Measurements from ENCODE around the gene ZDHHC1.

Gene ZDHHC1

GRCh38 chr16:67461600-67462278 is 45.5 kb upstream of the ZDHHC1 start:
- Histone ChIP-seq H3K36me3 (peaks cover 84% of the 10 kb centered on the region), H3K4me1 (ENCODE audit: control insufficient read depth in 1 of 2, insufficient read depth in 1 of 2, low read depth in 1 of 2, low read length in 1 of 2) (peaks cover 22 to 37% of the 10 kb centered on the region in 2 experiments), H3K27me3 (no peaks in the 10 kb centered on the region), H3K4me3 (ENCODE audit: low read depth in 1 of 2, low read length in 1 of 2) (no peak overlapping the region), H3K9me3 (no peaks in the 10 kb centered on the region), H3K27ac (no peak overlapping the region)
- TF ChIP-seq CTCF (IDR thresholded peaks at IDR 0.05) = no peak

- Histone ChIP-seq H3K4me1 (ENCODE audit: control insufficient read depth in 1 of 2, insufficient read depth in 1 of 2, low read depth in 1 of 2, low read length in 1 of 2) (peaks cover 18 to 33% of the 10 kb centered on the region in 2 experiments), H3K27me3 (no peaks in the 10 kb centered on the region), H3K4me3 (ENCODE audit: low read depth in 1 of 2, low read length in 1 of 2) (no peak overlapping the region), H3K36me3 (peaks cover 90% of the 10 kb centered on the region), H3K27ac (peak overlapping the region; percentile 29), H3K9me3 (no peaks in the 10 kb centered on the region)
- TF ChIP-seq CTCF (IDR thresholded peaks at IDR 0.05) = no peak
Measured at GRCh38 chr16:67460961-67461360, 44.7 kb upstream of the ZDHHC1 start.

- Histone ChIP-seq H3K4me1 (ENCODE audit: control insufficient read depth in 1 of 2, insufficient read depth in 1 of 2, low read depth in 1 of 2, low read length in 1 of 2) (peaks cover 10 to 25% of the 10 kb centered on the region in 2 experiments), H3K4me3 (ENCODE audit: low read depth in 1 of 2, low read length in 1 of 2) (no peak overlapping the region), H3K36me3 (peaks cover 88% of the 10 kb centered on the region), H3K27ac (peak overlapping the region; percentile 35), H3K9me3 (no peaks in the 10 kb centered on the region), H3K27me3 (no peaks in the 10 kb centered on the region)
- TF ChIP-seq CTCF (IDR thresholded peaks at IDR 0.05) = no peak
Measured at GRCh38 chr16:67460168-67460567, 43.9 kb upstream of the ZDHHC1 start.

GRCh38 chr16:67459861-67460150 is 43.5 kb upstream of the ZDHHC1 start:
- H3K4me1 ChIP-seq (ENCODE audit: control insufficient read depth in 1 of 2, insufficient read depth in 1 of 2, low read depth in 1 of 2, low read length in 1 of 2) = peaks cover 9 to 25% of the 10 kb centered on the region in 2 experiments

GRCh38 chr16:67459066-67459860 is 43.0 kb upstream of the ZDHHC1 start:
- Histone ChIP-seq H3K27me3 (no peaks in the 10 kb centered on the region), H3K36me3 (peaks cover 89% of the 10 kb centered on the region), H3K27ac (peak overlapping the region; percentile 35), H3K4me3 (ENCODE audit: low read depth in 1 of 2, low read length in 1 of 2) (no peak overlapping the region), H3K9me3 (no peaks in the 10 kb centered on the region), H3K4me1 (ENCODE audit: control insufficient read depth in 1 of 2, insufficient read depth in 1 of 2, low read depth in 1 of 2, low read length in 1 of 2) (peaks cover 9 to 25% of the 10 kb centered on the region in 2 experiments)
- no peak for TF ChIP-seq CTCF (IDR thresholded peaks at IDR 0.05)

More at GRCh38 chr16:67459861-67460150, 43.5 kb upstream of the ZDHHC1 start:
- peaks cover 88% of the 10 kb centered on the region for H3K36me3 ChIP-seq
- peak overlapping the region; percentile 35 for H3K27ac ChIP-seq
- no peaks in the 10 kb centered on the region for H3K27me3 ChIP-seq
- no peak overlapping the region for H3K4me3 ChIP-seq (ENCODE audit: low read depth in 1 of 2, low read length in 1 of 2)
- no peak for TF ChIP-seq CTCF (IDR thresholded peaks at IDR 0.05)
- no peaks in the 10 kb centered on the region for H3K9me3 ChIP-seq
